WI38 (cell line): ENCODE measurements around the gene ZMYM1.

Source experiments
- H3K4me3 ChIP-seq: 2 replicates; pipeline ENCODE4 v1.5.1; 2011; ENCODE audit warnings: low read depth, mild to moderate bottlenecking, control low read depth, low read length
- CTCF ChIP-seq: IDR thresholded peaks from 2 replicates; pipeline ENCODE4 v1.5.1; 2012; ENCODE audit warnings: low read depth, mild to moderate bottlenecking, control low read depth, low read length

Gene ZMYM1

GRCh38 chr1:35151220-35151619, 72.0 kb downstream of the ZMYM1 start:
- H3K4me3 ChIP-seq: no peak overlapping the region
- TF ChIP-seq CTCF: no peak

GRCh38 chr1:35164893-35165292, 85.7 kb downstream of the ZMYM1 start:
- TF ChIP-seq CTCF: no peak
- H3K4me3 ChIP-seq: no peak overlapping the region
